H9 (cell line): Measurements from ENCODE around the gene C2CD4A. TPM values are rescaled to one million over a fixed set of nuclear protein-coding genes. Genes with fewer than 3 reads are reported as not detected.

Source experiments
- DNase-seq: peaks from one replicate; pipeline ENCODE4 v3.0.0-alpha.2; 2017
- H2AFZ ChIP-seq: one replicate; pipeline ENCODE4 v1.6.1; 2013; ENCODE audit warnings: mild to moderate bottlenecking, low read length, control low read depth, moderate library complexity
- H2AK5ac ChIP-seq: 2 replicates; pipeline ENCODE4 v1.6.1; 2013; ENCODE audit warnings: low read length, control low read depth, mixed read lengths; ENCODE audit not compliant: insufficient read length
- H2BK120ac ChIP-seq: one replicate; pipeline ENCODE4 v1.6.1; 2013; ENCODE audit warnings: low read depth, mild to moderate bottlenecking, low read length, control low read depth, inconsistent platforms; ENCODE audit not compliant: poor library complexity, severe bottlenecking
- H2BK12ac ChIP-seq: 2 replicates; pipeline ENCODE4 v1.6.1; 2013; ENCODE audit warnings: low read length, control low read depth, mixed read lengths, low read depth; ENCODE audit not compliant: insufficient read length
- H2BK15ac ChIP-seq: 2 replicates; pipeline ENCODE4 v1.6.1; 2013; ENCODE audit warnings: low read depth, low read length, control low read depth
- H2BK20ac ChIP-seq: one replicate; pipeline ENCODE4 v1.6.1; 2013; ENCODE audit warnings: low read depth, mild to moderate bottlenecking, low read length, control low read depth, inconsistent platforms; ENCODE audit not compliant: poor library complexity, severe bottlenecking
- H2BK5ac ChIP-seq: 2 replicates; pipeline ENCODE4 v1.6.1; 2013; ENCODE audit warnings: low read length, control low read depth, mixed read lengths; ENCODE audit not compliant: insufficient read length
- H3K14ac ChIP-seq: 2 replicates; pipeline ENCODE4 v1.6.1; 2013; ENCODE audit warnings: low read length, control low read depth; ENCODE audit not compliant: insufficient read depth
- H3K18ac ChIP-seq: 2 replicates; pipeline ENCODE4 v1.6.1; 2013; ENCODE audit warnings: low read depth, mild to moderate bottlenecking, mixed read lengths, low read length, control low read depth; ENCODE audit not compliant: insufficient read length
- H3K23ac ChIP-seq: 2 replicates; pipeline ENCODE4 v1.6.1; 2013; ENCODE audit warnings: low read length, control low read depth, mixed read lengths, low read depth; ENCODE audit not compliant: insufficient read length
- H3K23me2 ChIP-seq: 2 replicates; pipeline ENCODE4 v1.6.1; 2013; ENCODE audit warnings: low read depth, mild to moderate bottlenecking, mixed read lengths, low read length, control low read depth; ENCODE audit not compliant: insufficient read length, poor library complexity, severe bottlenecking
- H3K27ac ChIP-seq: 2 replicates; pipeline ENCODE4 v1.5.1; 2013; ENCODE audit warnings: low read length, control low read depth, mixed read lengths, low read depth; ENCODE audit not compliant: insufficient read length
- H3K27me3 ChIP-seq: 2 replicates; pipeline ENCODE4 v1.6.1; 2013; ENCODE audit warnings: low read length, control low read depth, inconsistent platforms; ENCODE audit not compliant: insufficient read depth
- H3K4ac ChIP-seq: 2 replicates; pipeline ENCODE4 v1.6.1; 2013; ENCODE audit warnings: low read depth, mild to moderate bottlenecking, control low read depth, inconsistent platforms, low read length, moderate library complexity
- H3K4me1 ChIP-seq: 2 replicates; pipeline ENCODE4 v1.6.1; 2013; ENCODE audit warnings: low read length, control low read depth, inconsistent platforms; ENCODE audit not compliant: insufficient read depth
- H3K4me2 ChIP-seq: 2 replicates; pipeline ENCODE4 v1.6.1; 2013; ENCODE audit warnings: low read length, control low read depth, mixed read lengths; ENCODE audit not compliant: insufficient read length, insufficient read depth
- H3K56ac ChIP-seq: 2 replicates; pipeline ENCODE4 v1.6.1; 2013; ENCODE audit warnings: low read depth, mild to moderate bottlenecking, mixed read lengths, low read length, control low read depth; ENCODE audit not compliant: insufficient read length
- H3K79me1 ChIP-seq: 2 replicates; pipeline ENCODE4 v1.6.1; 2013; ENCODE audit warnings: low read depth, mild to moderate bottlenecking, moderate library complexity, low read length, control low read depth, inconsistent platforms; ENCODE audit not compliant: insufficient read depth, poor library complexity, severe bottlenecking
- H3K79me2 ChIP-seq: 2 replicates; pipeline ENCODE4 v1.6.1; 2013; ENCODE audit warnings: low read length, control low read depth, inconsistent platforms; ENCODE audit not compliant: insufficient read depth
- H3K9ac ChIP-seq: 2 replicates; pipeline ENCODE4 v1.6.1; 2013; ENCODE audit warnings: low read length, control low read depth, mixed read lengths; ENCODE audit not compliant: insufficient read length; ENCODE audit errors: extremely low read depth
- H3K9me3 ChIP-seq: one replicate; pipeline ENCODE4 v1.6.1; 2013; ENCODE audit warnings: low read depth, low read length, inconsistent platforms; ENCODE audit not compliant: control insufficient read depth
- H3T11ph ChIP-seq: one replicate; pipeline ENCODE4 v1.6.1; 2013; ENCODE audit warnings: mild to moderate bottlenecking, low read length, control low read depth, inconsistent platforms
- H4K20me1 ChIP-seq: one replicate; pipeline ENCODE4 v1.6.1; 2013; ENCODE audit not compliant: control insufficient read depth, insufficient read length, insufficient read depth
- H4K5ac ChIP-seq: 2 replicates; pipeline ENCODE4 v1.6.1; 2013; ENCODE audit warnings: low read depth, mild to moderate bottlenecking, mixed read lengths, low read length, control low read depth; ENCODE audit not compliant: insufficient read length
- H4K8ac ChIP-seq: replicated peaks from 2 replicates; pipeline ENCODE4 v1.6.1; 2013; ENCODE audit warnings: low read length, control low read depth, mixed read lengths, low read depth; ENCODE audit not compliant: insufficient read length
- H4K91ac ChIP-seq: 2 replicates; pipeline ENCODE4 v1.6.1; 2013; ENCODE audit warnings: low read depth, mild to moderate bottlenecking, moderate library complexity, mixed read lengths, low read length, control low read depth; ENCODE audit not compliant: insufficient read length
- H3K27ac Mint-ChIP-seq, 3 experiments: 2 replicates in 2 of 3; 3 replicates in 1 of 3; pipeline ENCODE4 v1.8.0; 2020 to 2021; ENCODE audit warnings: mixed read lengths in 3 of 3, mild to moderate bottlenecking in 1 of 3, moderate library complexity in 1 of 3
- H3K27me3 Mint-ChIP-seq: 2 replicates; pipeline ENCODE4 v1.8.0; 2021; ENCODE audit warnings: low read depth, mild to moderate bottlenecking, moderate library complexity, mixed read lengths
- H3K36me3 Mint-ChIP-seq, 3 experiments: 2 replicates in 2 of 3; 3 replicates in 1 of 3; pipeline ENCODE4 v1.8.0; 2020 to 2021; ENCODE audit warnings: low read depth in 3 of 3, mixed read lengths in 3 of 3; ENCODE audit not compliant: insufficient read depth in 1 of 3
- H3K4me1 Mint-ChIP-seq, 2 experiments: 2 replicates each; pipeline ENCODE4 v1.8.0; 2020; ENCODE audit warnings: mixed read lengths in 2 of 2
- H3K4me3 Mint-ChIP-seq, 2 experiments: 2 replicates in 1 of 2; 3 replicates in 1 of 2; pipeline ENCODE4 v1.8.0; 2020 to 2021; ENCODE audit warnings: mild to moderate bottlenecking in 2 of 2, mixed read lengths in 2 of 2, moderate library complexity in 1 of 2
- H3K9me3 Mint-ChIP-seq, 2 experiments: 2 replicates in 1 of 2; 3 replicates in 1 of 2; pipeline ENCODE4 v1.8.0; 2020; ENCODE audit warnings: mild to moderate bottlenecking in 2 of 2, mixed read lengths in 2 of 2, moderate library complexity in 1 of 2
- WGBS: extraction: QIAGEN DNeasy Blood & Tissue Kit; methylation state at CpG from one replicate; pipeline ENCODE4 v1.1.7; 2013; ENCODE audit warnings: missing lambda C conversion rate, low lambda C conversion rate, mixed read lengths; ENCODE audit not compliant: insufficient read length; ENCODE audit errors: extremely low coverage; 5-methylcytosine and 5-hydroxymethylcytosine counted together
- total RNA-seq: library from RNA; stranded (reverse); gene quantifications from 2 replicates; pipeline ENCODE4 v1.2.1, GENCODE V29; 2021
- TF ChIP-seq, protein P1 (sequence below): fragments of 200-600 bp; sonication (generic); conservative IDR thresholded peaks from 3 replicates; pipeline ENCODE4 v1.8.0; 2021; ENCODE audit warnings: antibody characterized with exemption, mild to moderate bottlenecking

C2CD4A gene
- total RNA-seq, 1 experiment from 2014 or later: not detected

DNA sequence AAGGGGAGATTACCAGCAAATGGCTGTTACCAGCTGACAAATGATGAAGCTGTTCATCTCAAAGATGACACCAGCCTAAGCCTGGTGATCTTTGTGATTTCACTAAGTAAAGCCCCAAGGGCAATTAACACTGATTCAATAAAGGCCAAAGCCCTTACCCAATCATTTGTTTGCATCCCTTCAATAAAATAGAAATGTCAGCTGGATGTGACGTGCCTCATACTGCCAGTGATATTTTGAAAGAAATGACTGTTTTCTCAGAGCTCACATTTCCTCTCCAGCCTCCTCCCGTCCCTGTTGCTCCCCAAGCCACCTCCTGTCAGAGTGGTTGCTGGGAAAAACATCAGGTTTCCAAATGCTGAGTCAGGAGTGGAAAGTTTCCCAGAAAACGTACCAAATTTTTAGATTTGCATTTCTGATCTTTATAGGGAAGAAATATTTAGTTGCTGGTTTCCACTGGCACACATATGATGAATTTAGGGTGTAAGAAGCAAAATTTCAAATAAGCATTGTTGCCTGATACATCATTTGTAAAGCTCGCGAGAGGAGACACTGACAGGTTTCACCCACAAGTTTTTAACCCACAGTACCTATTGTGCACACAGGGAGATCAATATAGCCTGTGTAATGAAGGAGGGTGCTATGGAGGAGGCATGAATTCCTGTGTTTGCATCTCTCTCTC lies 21.0 kb downstream of the C2CD4A start:
- no peak overlapping the region for H3K27ac Mint-ChIP-seq
- Histone ChIP-seq H2AK5ac (no peak overlapping the region), H3K79me1 (no peaks in the 10 kb centered on the region), H3K9me3 (no peaks in the 10 kb centered on the region), H3K27ac (no peak overlapping the region), H2BK20ac (no peak overlapping the region), H2BK5ac (no peak overlapping the region), H2AFZ (no peak overlapping the region), H3K79me2 (no peaks in the 10 kb centered on the region), H4K91ac (no peak overlapping the region), H3K14ac (no peak overlapping the region), H3K56ac (no peak overlapping the region), H3K23ac (no peak overlapping the region), H2BK120ac (no peak overlapping the region), H3K23me2 (no peaks in the 10 kb centered on the region), H2BK15ac (no peak overlapping the region), H4K20me1 (no peaks in the 10 kb centered on the region), H3K4me1 (no peaks in the 10 kb centered on the region), H3K9ac (no peak overlapping the region), H3K4ac (no peak overlapping the region), H3K4me2 (no peak overlapping the region), H3K18ac (no peak overlapping the region), H3T11ph (no peak overlapping the region), H4K5ac (no peak overlapping the region), H4K8ac (no peak overlapping the region), H2BK12ac (no peak overlapping the region), H3K27me3 (no peaks in the 10 kb centered on the region; the same call in 1 of the 2 replicates)
- DNase-seq: no peak
- H3K4me1 Mint-ChIP-seq: peaks cover 0 to 14% of the 10 kb centered on the region in 2 experiments
- H3K4me3 Mint-ChIP-seq: no peak overlapping the region
- WGBS: no CpG with 5 or more reads among the region's 5 CpGs
- H3K27me3 Mint-ChIP-seq: no peaks in the 10 kb centered on the region; the same call in 1 of the 2 replicates
- peaks cover 7 to 13% of the 10 kb centered on the region in 2 experiments for H3K9me3 Mint-ChIP-seq
- TF ChIP-seq, protein P1, sequence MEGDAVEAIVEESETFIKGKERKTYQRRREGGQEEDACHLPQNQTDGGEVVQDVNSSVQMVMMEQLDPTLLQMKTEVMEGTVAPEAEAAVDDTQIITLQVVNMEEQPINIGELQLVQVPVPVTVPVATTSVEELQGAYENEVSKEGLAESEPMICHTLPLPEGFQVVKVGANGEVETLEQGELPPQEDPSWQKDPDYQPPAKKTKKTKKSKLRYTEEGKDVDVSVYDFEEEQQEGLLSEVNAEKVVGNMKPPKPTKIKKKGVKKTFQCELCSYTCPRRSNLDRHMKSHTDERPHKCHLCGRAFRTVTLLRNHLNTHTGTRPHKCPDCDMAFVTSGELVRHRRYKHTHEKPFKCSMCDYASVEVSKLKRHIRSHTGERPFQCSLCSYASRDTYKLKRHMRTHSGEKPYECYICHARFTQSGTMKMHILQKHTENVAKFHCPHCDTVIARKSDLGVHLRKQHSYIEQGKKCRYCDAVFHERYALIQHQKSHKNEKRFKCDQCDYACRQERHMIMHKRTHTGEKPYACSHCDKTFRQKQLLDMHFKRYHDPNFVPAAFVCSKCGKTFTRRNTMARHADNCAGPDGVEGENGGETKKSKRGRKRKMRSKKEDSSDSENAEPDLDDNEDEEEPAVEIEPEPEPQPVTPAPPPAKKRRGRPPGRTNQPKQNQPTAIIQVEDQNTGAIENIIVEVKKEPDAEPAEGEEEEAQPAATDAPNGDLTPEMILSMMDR: no peak
- H3K36me3 Mint-ChIP-seq: peaks cover 4 to 7% (median 5%) of the 10 kb centered on the region in 3 experiments; a peak in 5 of 7 replicates
